HCT116 (cell line): ENCODE results near the gene YAP1.

ENCODE experiments used
- CEBPB ChIP-seq: IDR thresholded peaks from 2 replicates; pipeline ENCODE4 v1.6.1; 2012; ENCODE audit warnings: low read depth
- ELF1 ChIP-seq: IDR thresholded peaks from 2 replicates; pipeline ENCODE4 v1.6.1; 2012; ENCODE audit warnings: low read depth, borderline replicate concordance
- EZH2 ChIP-seq: fragments of 200-600 bp; sonication (generic); IDR thresholded peaks from 2 replicates; pipeline ENCODE4 v1.6.1; 2017; ENCODE audit warnings: antibody characterized with exemption, mixed run types
- EZH2phosphoT487 ChIP-seq: fragments of 200-600 bp; IDR thresholded peaks from 2 replicates; pipeline ENCODE4 v1.6.1; 2018; ENCODE audit warnings: antibody characterized with exemption, borderline replicate concordance
- POLR2A ChIP-seq: IDR thresholded peaks from 2 replicates; pipeline ENCODE4 v1.7.0; 2011; ENCODE audit warnings: borderline replicate concordance; ENCODE audit not compliant: insufficient read depth, insufficient read length; ENCODE audit errors: extremely low read depth
- POLR2AphosphoS5 ChIP-seq: IDR thresholded peaks from 2 replicates; pipeline ENCODE4 v1.6.1; 2011; ENCODE audit warnings: mild to moderate bottlenecking, low read depth, low read length, moderate library complexity
- YY1 ChIP-seq: IDR thresholded peaks from 2 replicates; pipeline ENCODE4 v1.6.1; 2011; ENCODE audit warnings: low read length, low read depth, moderate library complexity, mild to moderate bottlenecking; ENCODE audit not compliant: insufficient replicate concordance; ENCODE audit errors: extremely low read depth
- ZNF274 ChIP-seq: fragments of 200-500 bp; sonication (Bioruptor generic); IDR thresholded peaks from 2 replicates; pipeline ENCODE4 v1.6.1; 2014; ENCODE audit warnings: mild to moderate bottlenecking, low read depth, low read length, inconsistent platforms
- TF ChIP-seq, protein P1 (sequence below), 3 experiments: fragments of 200-600 bp in 1 of 3; sonication (generic) in 1 of 3; IDR thresholded peaks in 2 of 3; conservative IDR thresholded peaks in 1 of 3; 2 replicates each; pipeline ENCODE4 v1.5.1; 2012 to 2017; ENCODE audit warnings: low read depth in 2 of 3, low read length in 2 of 3, antibody characterized with exemption in 1 of 3, borderline replicate concordance in 1 of 3, control low read depth in 1 of 3, mild to moderate bottlenecking in 1 of 3, mixed read lengths in 1 of 3, mixed run types in 1 of 3, moderate library complexity in 1 of 3; ENCODE audit not compliant: insufficient read depth in 1 of 3

DNA sequence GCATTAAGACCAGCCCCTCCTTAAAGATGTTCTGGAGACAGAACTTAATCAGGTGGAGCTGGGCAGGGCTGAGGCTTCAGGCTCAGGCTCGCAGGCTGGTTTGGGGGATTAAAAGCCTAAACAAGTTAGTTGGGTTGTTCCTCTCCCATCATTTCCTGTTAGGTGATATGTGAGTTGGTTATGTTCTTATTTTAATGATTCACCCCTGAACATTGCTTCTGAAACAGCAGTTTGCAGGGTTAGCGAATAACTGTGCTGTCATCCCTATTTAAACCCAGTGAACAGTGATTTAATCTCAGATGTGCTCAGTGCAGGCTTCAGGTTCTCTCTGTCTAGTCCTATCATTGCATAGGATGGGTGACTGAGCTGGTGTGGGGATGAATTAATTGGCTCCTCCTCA is 159.7 kb downstream of the YAP1 start:
- no peak for TF ChIP-seq POLR2AphosphoS5
- TF ChIP-seq, protein P1, sequence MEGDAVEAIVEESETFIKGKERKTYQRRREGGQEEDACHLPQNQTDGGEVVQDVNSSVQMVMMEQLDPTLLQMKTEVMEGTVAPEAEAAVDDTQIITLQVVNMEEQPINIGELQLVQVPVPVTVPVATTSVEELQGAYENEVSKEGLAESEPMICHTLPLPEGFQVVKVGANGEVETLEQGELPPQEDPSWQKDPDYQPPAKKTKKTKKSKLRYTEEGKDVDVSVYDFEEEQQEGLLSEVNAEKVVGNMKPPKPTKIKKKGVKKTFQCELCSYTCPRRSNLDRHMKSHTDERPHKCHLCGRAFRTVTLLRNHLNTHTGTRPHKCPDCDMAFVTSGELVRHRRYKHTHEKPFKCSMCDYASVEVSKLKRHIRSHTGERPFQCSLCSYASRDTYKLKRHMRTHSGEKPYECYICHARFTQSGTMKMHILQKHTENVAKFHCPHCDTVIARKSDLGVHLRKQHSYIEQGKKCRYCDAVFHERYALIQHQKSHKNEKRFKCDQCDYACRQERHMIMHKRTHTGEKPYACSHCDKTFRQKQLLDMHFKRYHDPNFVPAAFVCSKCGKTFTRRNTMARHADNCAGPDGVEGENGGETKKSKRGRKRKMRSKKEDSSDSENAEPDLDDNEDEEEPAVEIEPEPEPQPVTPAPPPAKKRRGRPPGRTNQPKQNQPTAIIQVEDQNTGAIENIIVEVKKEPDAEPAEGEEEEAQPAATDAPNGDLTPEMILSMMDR (IDR thresholded peaks at IDR 0.05 in 2 of 3, conservative IDR thresholded peaks at IDR 0.05 in 1 of 3; ENCODE audit: borderline replicate concordance in 1 of 3, insufficient read depth in 1 of 3, low read depth in 2 of 3, low read length in 2 of 3) = no peak
- no peak for TF ChIP-seq CEBPB
- TF ChIP-seq ELF1 = no peak
- no peak for TF ChIP-seq POLR2A
- TF ChIP-seq EZH2 = no peak
- no peak for TF ChIP-seq YY1
- no peak for TF ChIP-seq ZNF274
- no peak for TF ChIP-seq EZH2phosphoT487
